Measurements from ENCODE around the gene MAST2.
A peak's percentile ranks its signal among the peaks of the same experiment; 100 is the strongest.

The MAST2 gene

GRCh38 chr1:45913183-45913683 lies 109.8 kb downstream of the MAST2 start:
- no peaks in the 10 kb centered on the region for H3K9me2 ChIP-seq (ENCODE audit: low read depth, low read length)
- no peaks in the 10 kb centered on the region for H4K20me1 ChIP-seq (ENCODE audit: insufficient read depth, low read length)
- H3F3A ChIP-seq (ENCODE audit: insufficient read depth, low read length), result no peaks in the 10 kb centered on the region
- H3K79me2 ChIP-seq (ENCODE audit: insufficient read depth, low read length), result no peaks in the 10 kb centered on the region
- no peak overlapping the region for H3K9ac ChIP-seq (ENCODE audit: low read length)
- peak overlapping the region; percentile 14 for H3K27ac ChIP-seq (ENCODE audit: low read depth, low read length, poor library complexity, severe bottlenecking)
- H3K4me1 ChIP-seq (ENCODE audit: insufficient read depth, low read length, severe bottlenecking), result peaks cover 42% of the 10 kb centered on the region
- no peaks in the 10 kb centered on the region for H3K27me3 ChIP-seq (ENCODE audit: insufficient read depth, low read length)
- H3K4me3 ChIP-seq (ENCODE audit: low read depth, low read length, poor library complexity, severe bottlenecking), result no peak overlapping the region
- no peaks in the 10 kb centered on the region for H3K36me3 ChIP-seq (ENCODE audit: insufficient read depth, low read length)
- H2AFZ ChIP-seq (ENCODE audit: low read length), result no peak overlapping the region
- H3K4me2 ChIP-seq (ENCODE audit: low read length), result peak overlapping the region; percentile 23; the same call in 1 of the 2 replicates
- H3K9me3 ChIP-seq (ENCODE audit: low read length), result no peaks in the 10 kb centered on the region
- TF ChIP-seq EZH2 (IDR thresholded peaks at IDR 0.05; ENCODE audit: borderline replicate concordance, low read length) (no peak), CTCF (IDR thresholded peaks at IDR 0.05; ENCODE audit: low read length) (no peak)

GRCh38 chr1:45913731-45914501 lies 110.5 kb downstream of the MAST2 start:
- Histone ChIP-seq H4K20me1 (ENCODE audit: insufficient read depth, low read length) (no peaks in the 10 kb centered on the region), H3K9me3 (ENCODE audit: low read length) (no peaks in the 10 kb centered on the region), H3K4me2 (ENCODE audit: low read length) (peak overlapping the region; percentile 23; the same call in 1 of the 2 replicates), H3K4me3 (ENCODE audit: low read depth, low read length, poor library complexity, severe bottlenecking) (no peak overlapping the region), H3K79me2 (ENCODE audit: insufficient read depth, low read length) (no peaks in the 10 kb centered on the region), H3K27ac (ENCODE audit: low read depth, low read length, poor library complexity, severe bottlenecking) (no peak overlapping the region), H3K9me2 (ENCODE audit: low read depth, low read length) (no peaks in the 10 kb centered on the region), H3K36me3 (ENCODE audit: insufficient read depth, low read length) (no peaks in the 10 kb centered on the region), H3K4me1 (ENCODE audit: insufficient read depth, low read length, severe bottlenecking) (peaks cover 36% of the 10 kb centered on the region), H3F3A (ENCODE audit: insufficient read depth, low read length) (no peaks in the 10 kb centered on the region), H3K27me3 (ENCODE audit: insufficient read depth, low read length) (no peaks in the 10 kb centered on the region), H2AFZ (ENCODE audit: low read length) (no peak overlapping the region), H3K9ac (ENCODE audit: low read length) (no peak overlapping the region; the same call in 1 of the 2 replicates)
- TF ChIP-seq CTCF (IDR thresholded peaks at IDR 0.05; ENCODE audit: low read length) (no peak), EZH2 (IDR thresholded peaks at IDR 0.05; ENCODE audit: borderline replicate concordance, low read length) (no peak)

GRCh38 chr1:45914836-45915235 lies 111.4 kb downstream of the MAST2 start:
- Histone ChIP-seq H3K9me2 (ENCODE audit: low read depth, low read length) (no peaks in the 10 kb centered on the region), H3K4me1 (ENCODE audit: insufficient read depth, low read length, severe bottlenecking) (peaks cover 34% of the 10 kb centered on the region), H3K4me2 (ENCODE audit: low read length) (no peak overlapping the region), H3F3A (ENCODE audit: insufficient read depth, low read length) (no peaks in the 10 kb centered on the region), H3K4me3 (ENCODE audit: low read depth, low read length, poor library complexity, severe bottlenecking) (no peak overlapping the region), H3K9ac (ENCODE audit: low read length) (no peak overlapping the region), H3K79me2 (ENCODE audit: insufficient read depth, low read length) (no peaks in the 10 kb centered on the region), H3K27me3 (ENCODE audit: insufficient read depth, low read length) (no peaks in the 10 kb centered on the region), H4K20me1 (ENCODE audit: insufficient read depth, low read length) (no peaks in the 10 kb centered on the region), H3K27ac (ENCODE audit: low read depth, low read length, poor library complexity, severe bottlenecking) (no peak overlapping the region), H3K36me3 (ENCODE audit: insufficient read depth, low read length) (no peaks in the 10 kb centered on the region), H3K9me3 (ENCODE audit: low read length) (no peaks in the 10 kb centered on the region), H2AFZ (ENCODE audit: low read length) (no peak overlapping the region)
- TF ChIP-seq CTCF (IDR thresholded peaks at IDR 0.05; ENCODE audit: low read length) (no peak), EZH2 (IDR thresholded peaks at IDR 0.05; ENCODE audit: borderline replicate concordance, low read length) (no peak)

Measured in OCI-LY1 (cell line).